ENCODE results near the gene CHSY3.

CHSY3 gene

DNA sequence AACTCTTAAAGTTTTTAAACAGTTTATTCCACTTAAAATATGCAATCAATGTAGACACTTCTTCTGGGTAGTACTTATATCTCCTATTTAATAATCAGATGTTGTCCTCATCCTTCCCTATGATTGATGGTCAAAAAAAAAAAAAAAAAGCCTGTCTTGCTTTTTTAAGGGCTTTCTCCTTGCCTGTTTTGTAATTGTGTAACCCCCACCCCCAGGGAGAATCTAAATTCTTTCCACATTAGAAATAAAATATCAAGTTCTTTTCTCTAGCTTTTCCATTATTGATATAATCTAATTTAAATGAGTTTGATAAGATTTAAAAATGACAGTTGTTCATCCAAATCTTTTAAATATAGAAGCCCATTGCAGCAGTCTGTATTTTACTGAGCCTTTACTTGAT is 119.7 kb downstream of the CHSY3 start:
- DNase-seq (ENCODE audit: low read depth, low spot score), result no peak

DNA sequence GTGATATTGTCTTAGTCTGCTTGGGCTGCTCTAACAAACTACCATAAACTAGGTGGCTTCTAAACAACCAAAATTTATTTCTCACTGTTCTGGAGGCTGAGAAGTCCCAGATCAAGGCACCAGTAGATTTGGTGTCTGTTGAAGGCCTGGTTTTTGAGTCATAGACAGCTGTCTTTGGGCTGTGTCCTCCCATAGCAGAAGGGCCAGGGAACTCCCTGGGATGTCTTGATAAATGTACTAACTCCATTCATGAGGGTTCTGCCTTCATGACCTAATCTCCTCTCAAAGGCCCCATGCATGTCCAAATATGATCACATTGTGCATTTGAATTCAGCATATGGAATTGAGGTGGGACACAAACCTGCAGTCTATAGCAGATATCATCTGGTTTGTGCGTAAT is 121.2 kb downstream of the CHSY3 start:
- no peak for DNase-seq (ENCODE audit: low read depth, low spot score)

DNA sequence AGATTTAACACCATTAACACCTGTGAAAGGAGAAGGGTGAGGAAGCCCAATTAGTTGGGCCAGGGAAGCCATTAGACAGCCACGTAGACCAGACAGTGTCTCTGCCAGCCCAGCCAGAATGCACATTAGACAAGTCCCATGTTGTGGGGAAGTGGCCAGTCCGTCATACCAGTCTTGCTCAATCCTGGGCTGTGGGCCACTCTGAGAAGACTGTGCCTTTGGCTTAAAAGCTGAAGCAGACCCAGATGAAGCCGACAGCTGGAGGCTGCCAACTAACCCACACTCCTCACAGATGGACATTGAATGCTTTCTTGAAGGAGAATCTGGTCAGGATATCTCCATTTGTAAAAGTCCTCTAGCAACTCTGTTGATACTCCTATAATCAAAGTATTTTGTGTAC is 128.5 kb downstream of the CHSY3 start:
- no peak for DNase-seq (ENCODE audit: low read depth, low spot score)

DNA sequence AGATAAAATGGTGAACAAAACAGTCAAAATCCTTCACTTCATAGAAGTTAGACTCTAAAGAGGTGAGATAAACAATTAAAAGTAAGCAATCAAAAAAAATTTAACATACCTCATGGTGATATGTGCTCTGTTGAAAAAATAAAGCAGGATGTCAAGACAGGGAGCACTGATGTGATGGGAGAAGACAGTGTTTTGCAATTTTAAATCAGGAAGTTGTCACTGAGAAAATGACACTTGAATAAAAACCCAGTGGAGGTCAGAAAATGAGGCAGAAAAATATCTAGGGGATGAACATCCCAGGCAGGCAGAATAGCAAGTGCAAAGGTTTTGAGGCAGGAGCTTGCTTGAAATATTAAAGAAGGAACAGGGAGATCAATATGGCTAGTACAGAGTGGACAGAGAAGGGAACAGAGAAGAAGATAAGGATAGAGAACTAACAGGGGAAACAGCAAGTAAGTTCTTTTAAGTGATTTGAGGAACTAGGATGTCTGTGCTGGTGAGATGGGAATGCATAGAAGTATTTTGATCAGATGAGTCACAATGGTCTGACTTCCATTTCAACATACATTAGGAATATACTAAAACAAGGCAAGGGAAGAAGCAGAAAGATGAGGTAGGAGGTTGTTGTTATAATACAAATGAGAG is 130.4 kb downstream of the CHSY3 start:
- no peak for DNase-seq (ENCODE audit: low read depth, low spot score)

GRCh38 chr5:130035388-130035787 is 131.1 kb downstream of the CHSY3 start:
- no peak for DNase-seq (ENCODE audit: low read depth, low spot score)

- DNase-seq (ENCODE audit: low read depth, low spot score), result no peak
Observed at GRCh38 chr5:130037905-130038304, 133.6 kb downstream of the CHSY3 start.

GRCh38 chr5:130043834-130044233 is 139.6 kb downstream of the CHSY3 start:
- no peak for DNase-seq (ENCODE audit: low read depth, low spot score)

- DNase-seq (ENCODE audit: low read depth, low spot score), result no peak
Observed at GRCh38 chr5:130045334-130045733, 141.1 kb downstream of the CHSY3 start.

DNA sequence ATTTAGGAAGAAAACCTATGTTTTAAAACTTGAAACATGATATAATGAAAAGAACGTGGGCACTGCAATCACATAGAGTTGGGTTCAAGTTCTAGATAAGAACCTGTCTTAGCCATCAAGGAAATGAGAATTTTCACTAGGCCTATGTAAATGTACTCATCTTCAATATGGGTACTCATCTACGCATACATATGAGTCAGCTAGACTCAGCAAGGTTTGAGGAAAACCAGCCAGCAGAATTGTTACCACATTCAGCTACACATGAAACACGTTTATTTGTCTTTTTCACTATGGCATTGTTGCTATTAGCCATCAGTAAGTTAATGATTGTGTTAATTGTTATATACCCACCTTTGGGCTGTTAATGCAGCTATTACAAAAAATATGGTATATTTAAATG is 146.3 kb downstream of the CHSY3 start:
- DNase-seq (ENCODE audit: low read depth, low spot score), result no peak

GRCh38 chr5:130052752-130053151 is 148.5 kb downstream of the CHSY3 start:
- no peak for DNase-seq (ENCODE audit: low read depth, low spot score)

DNA sequence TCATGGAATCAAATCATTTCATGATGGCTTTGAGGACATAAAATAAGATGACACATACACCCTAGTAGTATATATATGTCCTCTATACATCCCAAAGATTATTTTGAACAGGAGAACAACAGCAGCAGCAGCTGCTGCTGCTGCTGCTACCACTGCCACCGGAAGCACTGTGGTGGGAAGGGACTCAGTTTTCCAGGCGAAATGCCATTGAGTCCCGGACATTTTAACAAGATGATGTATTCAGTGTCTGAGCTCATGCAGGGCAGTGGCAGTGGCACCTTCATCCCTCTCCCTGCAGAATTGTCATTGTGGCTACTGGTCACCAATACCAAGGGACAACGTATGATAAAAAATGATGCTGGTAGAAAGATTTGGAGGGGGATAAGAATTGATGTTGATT is 151.3 kb downstream of the CHSY3 start:
- no peak for DNase-seq (ENCODE audit: low read depth, low spot score)

GRCh38 chr5:130061746-130062145 is 157.5 kb downstream of the CHSY3 start:
- no peak for DNase-seq (ENCODE audit: low read depth, low spot score)

DNA sequence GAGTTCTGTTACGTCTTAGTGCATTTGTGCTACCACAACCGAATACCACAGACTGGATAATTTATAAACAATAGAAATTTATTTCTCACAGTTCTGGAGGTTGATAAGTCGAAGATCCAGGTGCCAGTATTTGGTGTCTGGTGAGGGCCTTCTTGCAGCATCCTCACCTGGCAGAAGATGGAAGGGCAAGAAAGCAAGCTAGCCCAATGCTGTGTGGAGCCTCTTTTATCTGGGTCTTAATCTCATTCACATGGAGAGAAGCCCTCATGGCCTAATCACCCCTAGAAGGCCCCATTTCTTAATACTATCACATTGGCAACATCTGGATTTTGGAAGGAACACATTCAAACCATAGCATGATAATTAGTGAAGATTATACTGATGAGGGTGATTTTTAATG is 159.3 kb downstream of the CHSY3 start:
- no peak for DNase-seq (ENCODE audit: low read depth, low spot score)

GRCh38 chr5:130064484-130064883 is 160.2 kb downstream of the CHSY3 start:
- no peak for DNase-seq (ENCODE audit: low read depth, low spot score)

DNA sequence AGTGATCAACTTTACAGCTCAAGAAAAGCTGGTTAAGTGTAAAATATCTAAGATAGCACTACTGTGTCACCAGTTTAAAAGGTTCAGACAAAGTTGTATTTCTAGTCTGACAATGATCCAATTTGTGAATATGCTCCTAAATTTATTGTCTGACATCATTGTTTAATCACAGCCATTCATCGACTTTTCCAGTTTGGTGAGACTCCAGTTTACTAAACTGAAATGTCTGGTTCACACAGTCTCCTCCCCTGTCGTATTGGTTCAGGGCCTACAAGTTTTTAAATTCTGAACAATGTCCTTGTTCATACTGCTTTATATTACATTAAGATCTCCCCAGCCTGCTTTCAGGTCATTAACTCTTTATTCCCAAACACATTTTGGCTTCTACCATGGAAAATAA is 161.4 kb downstream of the CHSY3 start:
- no peak for DNase-seq (ENCODE audit: low read depth, low spot score)

DNA sequence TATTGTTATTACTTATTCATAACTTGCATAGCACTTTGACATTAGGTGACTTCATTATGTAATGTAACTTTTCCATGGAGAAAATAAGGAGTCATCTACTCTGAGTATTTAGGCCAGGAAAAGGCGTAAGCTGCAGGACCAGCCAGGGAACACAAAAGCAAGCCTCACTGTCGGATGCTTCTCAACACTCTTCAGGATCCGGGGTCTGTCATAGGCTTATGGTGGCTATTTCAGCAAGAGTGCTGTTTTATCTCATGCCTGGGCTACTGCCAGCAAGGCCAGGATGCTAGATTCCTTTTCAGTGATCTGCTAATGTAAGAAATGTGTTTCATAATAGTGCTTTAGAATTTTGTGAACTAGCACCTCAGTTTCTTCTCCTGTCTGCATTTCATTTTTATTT is 162.4 kb downstream of the CHSY3 start:
- DNase-seq (ENCODE audit: low read depth, low spot score), result no peak

GRCh38 chr5:130067364-130067763 is 163.1 kb downstream of the CHSY3 start:
- DNase-seq (ENCODE audit: low read depth, low spot score), result no peak

DNA sequence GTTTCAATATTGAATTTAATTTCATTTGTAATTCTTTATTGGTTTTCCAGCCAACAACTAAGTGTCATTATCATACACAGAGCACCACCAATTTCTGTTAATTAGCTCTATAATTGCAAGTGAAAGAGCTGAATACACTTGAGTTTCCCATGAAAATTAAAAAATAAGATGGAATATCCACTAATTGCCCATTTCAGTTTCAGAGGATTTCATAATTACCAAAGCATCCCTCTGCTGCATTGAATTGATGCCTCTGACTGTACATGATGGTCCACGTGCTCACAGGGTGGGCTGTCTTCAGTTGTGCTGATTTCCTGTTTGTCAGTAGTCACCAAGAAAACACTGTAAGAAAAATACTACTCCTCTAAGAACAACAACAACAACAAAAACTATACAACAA is 163.8 kb downstream of the CHSY3 start:
- no peak for DNase-seq (ENCODE audit: low read depth, low spot score)

GRCh38 chr5:130068988-130069387 is 164.7 kb downstream of the CHSY3 start:
- no peak for DNase-seq (ENCODE audit: low read depth, low spot score)

DNA sequence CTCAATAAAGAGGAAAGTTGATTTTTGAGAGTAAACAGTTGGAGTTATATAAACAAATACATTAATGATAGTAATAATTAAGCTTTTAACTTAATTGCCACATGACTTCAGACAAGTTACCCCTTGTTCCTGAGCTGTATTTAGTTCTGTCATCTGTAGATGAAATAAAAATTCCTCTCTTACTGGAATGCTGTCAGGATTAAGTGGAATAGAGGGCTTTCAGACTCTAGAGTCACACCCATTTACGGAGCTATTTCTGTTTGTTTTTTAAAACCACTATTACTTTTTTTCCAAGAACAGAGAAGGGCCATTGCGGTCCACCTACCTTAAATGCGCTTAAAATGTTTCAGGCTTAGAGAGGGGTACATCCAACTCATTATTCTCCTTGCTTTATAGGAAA is 170.6 kb downstream of the CHSY3 start:
- DNase-seq (ENCODE audit: low read depth, low spot score), result no peak

GRCh38 chr5:130077007-130077406 is 172.7 kb downstream of the CHSY3 start:
- DNase-seq (ENCODE audit: low read depth, low spot score), result no peak

DNA sequence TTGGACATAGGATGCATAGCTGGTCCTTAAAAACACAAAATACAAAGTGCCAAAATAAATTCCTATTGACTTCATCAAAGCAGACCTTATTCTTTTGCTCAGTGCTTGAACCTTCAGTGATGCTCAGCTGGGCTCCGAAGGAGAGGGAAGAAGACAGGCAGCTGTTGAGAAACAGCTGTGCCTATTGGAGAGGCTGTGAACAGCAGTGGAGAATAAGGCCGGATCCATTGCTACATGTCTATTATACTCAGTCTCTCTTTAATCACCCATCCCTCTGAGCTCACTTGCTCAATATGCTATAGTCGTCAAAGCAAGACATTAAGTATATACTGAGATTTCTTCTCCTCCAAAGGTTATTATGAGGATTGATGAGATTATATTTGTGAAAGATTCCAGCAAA is 174.4 kb downstream of the CHSY3 start:
- DNase-seq (ENCODE audit: low read depth, low spot score), result no peak

- no peak for DNase-seq (ENCODE audit: low read depth, low spot score)
Observed at GRCh38 chr5:130090569-130091270, 186.5 kb downstream of the CHSY3 start.

GRCh38 chr5:130092991-130093390 is 188.7 kb downstream of the CHSY3 start:
- no peak for DNase-seq (ENCODE audit: low read depth, low spot score)

Measured in activated naive CD8-positive, alpha-beta T cell treated with anti-CD3 and anti-CD28 coated beads, Interleukin-2, amount 50 U/mL, for 16 hours (primary cell).